Rectal smooth muscle tissue (tissue), 1 donor: ENCODE data around the gene PHACTR1.

Experiments used
- H3K27ac ChIP-seq: one replicate; pipeline ENCODE4 v1.7.0; 2013; ENCODE audit warnings: low read depth, low read length, inconsistent platforms
- H3K27me3 ChIP-seq: one replicate; pipeline ENCODE4 v1.7.0; 2013; ENCODE audit warnings: low read length; ENCODE audit not compliant: control insufficient read depth, insufficient read depth
- H3K36me3 ChIP-seq: one replicate; pipeline ENCODE4 v1.7.0; 2013; ENCODE audit warnings: low read length; ENCODE audit not compliant: control insufficient read depth, insufficient read depth
- H3K4me1 ChIP-seq: one replicate; pipeline ENCODE4 v1.7.0; 2013; ENCODE audit warnings: low read length; ENCODE audit not compliant: control insufficient read depth, insufficient read depth
- H3K4me3 ChIP-seq: one replicate; pipeline ENCODE4 v1.7.0; 2013; ENCODE audit warnings: low read length
- H3K9ac ChIP-seq: one replicate; pipeline ENCODE4 v1.7.0; 2013; ENCODE audit warnings: low read length

The PHACTR1 gene

DNA sequence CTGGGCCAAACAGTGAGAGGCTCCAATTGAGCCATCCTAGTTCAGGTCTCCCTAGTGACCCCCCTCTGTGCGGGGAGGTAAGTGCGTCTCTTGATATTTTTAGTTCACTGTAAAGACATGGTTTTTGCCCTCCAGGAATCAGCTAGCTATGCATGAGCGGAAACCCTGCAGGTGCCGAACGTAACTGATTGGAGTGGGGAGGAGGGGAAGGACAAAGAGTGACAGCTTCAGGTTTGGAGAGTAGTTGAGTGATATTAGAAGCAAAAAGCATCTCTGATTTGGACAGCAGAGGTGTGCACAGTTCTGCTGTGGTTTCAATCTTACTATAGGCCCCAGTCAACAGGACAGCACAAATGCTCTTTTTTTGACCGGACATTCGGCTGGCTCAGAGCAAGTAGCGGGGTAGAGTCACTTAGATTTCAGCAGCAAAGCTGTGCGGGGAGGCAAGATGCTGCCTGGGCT is 580.0 kb downstream of the PHACTR1 start:
- Histone ChIP-seq H3K27ac (no peak overlapping the region), H3K4me3 (no peak overlapping the region), H3K9ac (no peak overlapping the region), H3K27me3 (no peaks in the 10 kb centered on the region), H3K36me3 (peaks cover 17% of the 10 kb centered on the region), H3K4me1 (no peaks in the 10 kb centered on the region)

- Histone ChIP-seq H3K4me1 (peaks cover 2% of the 10 kb centered on the region), H3K36me3 (peaks cover 17% of the 10 kb centered on the region), H3K27me3 (no peaks in the 10 kb centered on the region), H3K9ac (no peak overlapping the region), H3K27ac (no peak overlapping the region), H3K4me3 (no peak overlapping the region)
Observed at GRCh38 chr6:13297391-13297790, 580.8 kb downstream of the PHACTR1 start.

- Histone ChIP-seq H3K27me3 (no peaks in the 10 kb centered on the region), H3K4me3 (no peak overlapping the region), H3K36me3 (peaks cover 12% of the 10 kb centered on the region)
Observed at GRCh38 chr6:13298446-13298845, 581.9 kb downstream of the PHACTR1 start.

DNA sequence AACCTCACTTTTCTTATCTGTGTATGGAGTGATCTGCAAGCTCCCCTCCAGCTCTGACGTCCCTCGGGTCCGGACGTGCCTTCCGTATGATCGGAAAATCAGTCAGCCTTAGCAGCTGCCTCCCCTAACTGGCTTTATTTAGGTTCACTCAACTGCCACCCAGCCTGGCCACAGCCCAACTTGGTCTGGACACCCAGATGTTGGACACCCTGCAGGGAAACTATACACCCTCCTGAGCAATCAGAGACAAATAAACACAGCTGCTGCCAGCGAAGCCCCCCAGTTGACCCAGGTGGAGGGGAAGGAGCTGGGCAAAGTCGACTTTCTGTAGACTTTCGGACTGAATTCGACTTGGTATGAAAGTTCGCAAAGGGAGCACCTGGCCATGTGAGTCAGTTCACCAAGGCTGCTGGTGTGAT is 582.8 kb downstream of the PHACTR1 start:
- H3K4me1 ChIP-seq = peaks cover 11% of the 10 kb centered on the region
- no peak overlapping the region for H3K9ac ChIP-seq
- H3K27ac ChIP-seq = no peak overlapping the region
- H3K27me3 ChIP-seq = no peaks in the 10 kb centered on the region
- H3K4me3 ChIP-seq = no peak overlapping the region
- H3K36me3 ChIP-seq = peaks cover 7% of the 10 kb centered on the region

More at GRCh38 chr6:13298446-13298845, 581.9 kb downstream of the PHACTR1 start:
- H3K27ac ChIP-seq = no peak overlapping the region
- H3K9ac ChIP-seq = no peak overlapping the region
- H3K4me1 ChIP-seq = peaks cover 7% of the 10 kb centered on the region

- Histone ChIP-seq H3K4me1 (peaks cover 11% of the 10 kb centered on the region), H3K27me3 (no peaks in the 10 kb centered on the region), H3K36me3 (peaks cover 3% of the 10 kb centered on the region), H3K4me3 (no peak overlapping the region), H3K27ac (no peak overlapping the region), H3K9ac (no peak overlapping the region)
Observed at GRCh38 chr6:13299918-13300317, 583.4 kb downstream of the PHACTR1 start.

DNA sequence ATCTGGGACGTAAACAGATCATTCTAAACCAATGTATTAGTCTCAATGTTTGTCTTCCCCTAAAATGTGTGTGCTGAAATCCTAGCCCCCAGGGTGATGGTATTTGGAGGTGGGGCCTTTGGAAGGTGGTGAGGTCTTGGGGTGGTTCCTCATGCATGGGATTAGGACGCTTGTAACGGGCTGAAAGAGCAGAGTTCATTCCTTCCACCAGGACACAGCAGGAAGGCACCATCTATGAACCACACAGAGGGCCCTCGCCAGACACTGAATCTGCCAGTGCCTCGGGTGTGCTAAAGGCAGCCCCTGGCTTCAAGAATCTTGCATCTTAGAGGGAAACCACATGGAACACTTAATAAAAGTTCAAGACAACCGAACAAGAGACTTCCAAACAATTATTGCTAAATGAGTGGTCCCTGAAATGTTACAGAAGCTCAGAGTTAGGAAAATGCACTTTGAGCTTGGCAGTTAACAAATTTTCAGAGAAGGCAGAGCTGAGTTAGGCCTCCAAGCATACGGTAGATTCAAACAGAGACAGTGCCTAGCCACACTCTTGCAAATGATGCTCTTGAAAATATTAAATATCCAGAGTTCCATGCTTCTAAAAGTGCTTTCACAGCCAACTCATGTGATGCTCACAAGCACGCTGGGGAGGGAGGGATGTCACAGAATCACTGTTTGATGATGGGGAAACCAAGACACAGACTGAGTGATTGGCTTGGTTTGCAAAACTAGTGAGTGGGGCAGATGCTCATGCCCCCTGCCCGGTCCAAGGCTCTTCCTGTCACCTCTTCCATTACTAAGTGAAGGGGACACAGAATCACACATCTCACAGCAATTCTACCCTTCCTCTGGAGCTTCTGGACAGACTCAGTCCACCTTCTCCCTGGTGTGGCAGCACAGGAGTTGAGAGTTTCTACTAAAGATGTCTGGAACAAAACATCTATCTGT is 584.4 kb downstream of the PHACTR1 start:
- no peaks in the 10 kb centered on the region for H3K27me3 ChIP-seq
- peaks cover 11% of the 10 kb centered on the region for H3K4me1 ChIP-seq
- no peak overlapping the region for H3K9ac ChIP-seq
- no peak overlapping the region for H3K27ac ChIP-seq
- peaks cover 6% of the 10 kb centered on the region for H3K36me3 ChIP-seq
- no peak overlapping the region for H3K4me3 ChIP-seq

DNA sequence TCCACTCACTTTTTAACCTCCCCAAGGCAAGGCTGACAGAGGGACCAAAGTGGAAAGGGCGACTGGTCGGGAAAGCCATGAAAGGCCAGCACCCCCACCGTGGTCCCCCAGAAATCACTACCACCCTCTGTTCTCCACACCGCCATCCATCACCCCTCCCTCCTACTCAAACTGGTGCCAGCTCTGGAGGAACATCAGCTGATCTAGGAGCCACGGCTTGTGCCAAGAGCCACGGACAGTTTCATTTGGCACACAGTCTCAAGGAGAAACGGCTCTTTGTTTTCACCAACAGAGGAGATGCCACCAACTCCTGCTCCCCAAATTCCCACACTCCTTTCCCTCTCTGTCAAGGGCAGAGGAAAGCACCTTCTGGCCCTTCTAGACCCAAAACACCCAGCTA is 585.7 kb downstream of the PHACTR1 start:
- H3K4me1 ChIP-seq = peaks cover 11% of the 10 kb centered on the region
- peaks cover 10% of the 10 kb centered on the region for H3K36me3 ChIP-seq
- H3K27ac ChIP-seq = no peak overlapping the region
- H3K9ac ChIP-seq = no peak overlapping the region
- H3K27me3 ChIP-seq = no peaks in the 10 kb centered on the region
- H3K4me3 ChIP-seq = peak overlapping the region; percentile 35

DNA sequence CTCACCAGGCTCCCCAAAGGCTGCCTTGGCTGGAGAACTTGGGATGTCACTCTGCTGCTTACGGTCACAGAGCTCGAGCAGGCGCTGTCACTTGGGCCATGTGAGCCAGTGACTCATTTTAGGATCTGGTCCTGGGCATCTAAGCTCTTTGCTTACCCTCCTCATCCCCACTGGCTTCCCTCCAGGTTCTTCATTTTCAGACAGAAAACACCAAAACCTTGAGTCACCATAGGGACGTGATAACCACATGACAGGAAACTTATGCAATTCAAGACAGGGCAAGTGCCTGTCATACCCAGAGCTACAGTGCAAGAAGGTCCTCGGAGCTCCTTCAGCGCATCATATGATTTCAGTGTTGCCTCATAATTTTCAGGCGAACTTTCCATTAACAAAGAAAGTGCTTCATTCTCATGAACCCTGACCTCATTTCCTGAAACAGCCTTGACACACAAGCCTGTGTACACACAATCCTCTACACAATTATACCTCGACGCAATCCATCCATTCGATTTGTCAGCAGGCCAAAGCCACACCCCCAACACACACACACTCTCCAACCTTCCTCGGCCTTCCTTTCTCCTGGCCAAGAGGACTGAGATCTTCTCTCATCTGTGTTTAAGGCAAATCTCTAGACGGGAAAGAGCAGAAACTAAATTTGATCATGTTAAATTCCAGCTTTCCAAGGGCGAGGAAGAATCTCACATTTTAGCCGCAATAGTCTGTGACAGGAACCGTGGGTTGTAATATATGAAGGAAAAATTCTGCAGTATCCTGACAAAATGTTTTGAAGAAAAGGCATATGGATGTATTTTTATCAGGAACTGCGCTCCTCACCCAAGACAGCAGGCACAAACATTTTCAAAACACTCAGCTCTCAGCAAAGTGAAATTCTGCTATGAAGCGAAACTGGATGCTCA is 586.4 kb downstream of the PHACTR1 start:
- Histone ChIP-seq H3K4me1 (peaks cover 11% of the 10 kb centered on the region), H3K4me3 (peak overlapping the region; percentile 35), H3K27ac (peak overlapping the region; percentile 38)

DNA sequence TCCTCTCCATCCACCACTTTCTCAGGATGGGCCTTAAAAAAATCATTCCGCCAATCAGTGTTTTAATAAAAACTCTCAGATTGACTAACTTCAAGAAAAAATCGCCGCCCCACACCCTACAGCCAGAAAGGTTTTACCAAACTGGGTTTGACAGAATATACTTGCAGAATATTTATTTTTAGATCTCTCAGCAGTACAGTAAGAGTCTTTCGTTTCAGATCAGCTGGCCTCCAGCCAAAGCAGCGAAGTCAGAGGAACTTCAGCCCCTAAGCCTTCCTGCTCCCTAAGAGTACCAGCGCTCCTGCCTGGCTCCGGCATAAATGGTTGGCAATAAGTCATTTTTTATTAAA is 587.1 kb downstream of the PHACTR1 start:
- Histone ChIP-seq H3K27ac (peak overlapping the region; percentile 38), H3K4me1 (peaks cover 11% of the 10 kb centered on the region), H3K9ac (no peak overlapping the region), H3K4me3 (peak overlapping the region; percentile 35), H3K27me3 (no peaks in the 10 kb centered on the region), H3K36me3 (peaks cover 12% of the 10 kb centered on the region)

More for the DNA sequence above, 586.4 kb downstream of the PHACTR1 start:
- Histone ChIP-seq H3K27me3 (no peaks in the 10 kb centered on the region), H3K36me3 (peaks cover 12% of the 10 kb centered on the region), H3K9ac (peak overlapping the region; percentile 7)

DNA sequence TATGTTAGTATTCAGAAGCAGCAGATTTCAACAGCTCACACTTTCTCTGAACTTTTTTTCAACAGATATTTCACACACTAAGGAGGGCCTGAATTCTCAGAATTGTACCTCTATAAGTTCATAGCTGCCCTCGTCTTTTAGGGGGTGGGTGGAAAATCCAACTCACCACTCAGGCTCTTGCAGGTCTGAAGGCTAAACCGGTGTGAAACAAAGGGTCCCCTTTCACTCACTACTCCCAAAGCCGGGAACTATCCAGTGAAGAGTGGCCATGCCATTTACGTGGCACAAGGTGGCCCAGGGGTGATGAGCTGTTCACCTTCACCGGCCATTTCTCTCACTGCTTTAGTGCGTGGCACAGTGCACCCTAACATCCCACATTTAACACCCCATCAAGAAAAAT is 587.5 kb downstream of the PHACTR1 start:
- Histone ChIP-seq H3K4me3 (no peak overlapping the region), H3K9ac (no peak overlapping the region), H3K27me3 (no peaks in the 10 kb centered on the region), H3K4me1 (peaks cover 11% of the 10 kb centered on the region), H3K36me3 (peaks cover 12% of the 10 kb centered on the region), H3K27ac (no peak overlapping the region)

DNA sequence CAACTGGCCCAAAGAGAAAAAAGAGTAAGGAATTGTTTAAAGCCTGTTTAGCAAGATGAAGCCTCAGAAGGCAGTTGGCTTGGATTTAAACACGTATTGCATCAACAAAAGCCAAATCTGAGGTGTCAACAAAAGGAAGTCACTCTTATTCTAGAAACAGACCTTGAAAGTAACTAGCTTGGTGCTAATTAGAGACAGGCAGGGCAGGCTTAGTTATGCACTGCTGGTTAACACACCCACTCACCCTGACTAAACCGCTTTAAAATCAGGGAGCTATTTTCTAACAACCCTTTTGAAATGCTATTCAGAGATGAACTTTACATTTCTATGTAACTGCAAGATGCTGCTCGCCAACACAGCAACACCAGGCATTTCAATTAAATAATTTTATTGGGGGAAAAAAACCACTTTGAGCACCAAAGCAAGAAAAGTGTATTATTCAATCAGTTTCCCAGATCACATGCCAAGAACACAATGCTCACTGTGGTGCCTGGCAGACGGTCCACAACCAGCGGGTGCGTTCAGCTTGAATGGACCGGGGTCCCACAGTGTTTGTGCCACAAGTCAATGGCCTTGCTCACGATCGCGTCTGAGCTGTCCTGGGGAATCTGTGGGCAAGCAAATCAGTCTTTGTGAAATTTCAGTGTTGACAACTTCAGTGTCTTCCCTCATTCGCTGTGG is 588.2 kb downstream of the PHACTR1 start:
- no peak overlapping the region for H3K9ac ChIP-seq
- no peak overlapping the region for H3K27ac ChIP-seq
- no peak overlapping the region for H3K4me3 ChIP-seq
- no peaks in the 10 kb centered on the region for H3K27me3 ChIP-seq
- peaks cover 12% of the 10 kb centered on the region for H3K36me3 ChIP-seq
- peaks cover 11% of the 10 kb centered on the region for H3K4me1 ChIP-seq

DNA sequence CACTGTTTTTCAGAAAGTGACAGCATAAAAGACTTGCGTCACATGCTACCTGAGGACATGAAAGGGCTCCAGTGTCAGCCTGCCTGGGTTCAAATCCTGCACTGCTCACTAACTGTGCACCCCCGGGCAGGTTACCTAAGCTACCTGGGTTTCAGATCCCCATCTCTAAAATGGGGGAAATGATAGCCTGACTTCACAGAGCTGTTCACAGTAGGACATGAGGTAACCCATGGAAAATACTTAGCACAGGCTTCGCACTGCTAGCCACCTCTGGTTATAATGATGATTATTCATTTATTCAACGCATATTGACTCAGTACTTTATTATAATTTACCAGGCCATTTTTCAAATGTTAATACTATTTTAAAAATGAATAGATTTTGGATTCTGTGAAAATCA is 588.7 kb downstream of the PHACTR1 start:
- H3K27ac ChIP-seq = no peak overlapping the region
- H3K9ac ChIP-seq = no peak overlapping the region
- peaks cover 11% of the 10 kb centered on the region for H3K4me1 ChIP-seq
- H3K4me3 ChIP-seq = no peak overlapping the region
- peaks cover 9% of the 10 kb centered on the region for H3K36me3 ChIP-seq
- H3K27me3 ChIP-seq = no peaks in the 10 kb centered on the region
